LNCaP clone FGC (cell line): Measurements from ENCODE around the gene SLC6A18.

Source experiments
- DNase-seq: peaks from one replicate; pipeline ENCODE4 v3.0.0-alpha.2; 2011; ENCODE audit warnings: low read depth
- H3K4me3 ChIP-seq: 2 replicates; pipeline ENCODE4 v1.5.1; 2011; ENCODE audit warnings: mild to moderate bottlenecking, low read depth, low read length, control low read depth
- TF ChIP-seq, protein P1 (sequence below): IDR thresholded peaks from 2 replicates; pipeline ENCODE4 v1.5.1; 2012; ENCODE audit warnings: mild to moderate bottlenecking; ENCODE audit not compliant: control insufficient read depth, insufficient read depth; ENCODE audit errors: extremely low read depth

The SLC6A18 gene

DNA sequence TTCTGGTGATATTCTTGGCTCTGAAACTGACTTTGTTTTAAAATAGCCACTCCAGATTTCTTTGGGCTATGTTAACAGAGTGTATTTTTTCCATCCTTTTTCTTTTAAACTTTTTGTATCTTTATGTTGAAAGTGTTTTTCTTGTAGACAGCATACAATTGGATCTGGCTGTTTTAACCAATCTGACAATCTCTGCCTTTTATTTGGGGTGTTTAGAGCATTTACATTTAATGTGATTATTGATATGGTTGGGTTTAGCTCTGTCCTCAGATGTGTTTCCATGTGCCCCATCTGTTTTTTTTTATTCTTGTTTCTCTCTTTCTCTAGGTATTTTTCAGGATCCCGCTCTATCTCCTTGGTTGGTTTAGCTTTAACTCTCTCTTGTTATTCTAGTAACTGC, 10.7 kb downstream of the SLC6A18 start:
- TF ChIP-seq, protein P1, sequence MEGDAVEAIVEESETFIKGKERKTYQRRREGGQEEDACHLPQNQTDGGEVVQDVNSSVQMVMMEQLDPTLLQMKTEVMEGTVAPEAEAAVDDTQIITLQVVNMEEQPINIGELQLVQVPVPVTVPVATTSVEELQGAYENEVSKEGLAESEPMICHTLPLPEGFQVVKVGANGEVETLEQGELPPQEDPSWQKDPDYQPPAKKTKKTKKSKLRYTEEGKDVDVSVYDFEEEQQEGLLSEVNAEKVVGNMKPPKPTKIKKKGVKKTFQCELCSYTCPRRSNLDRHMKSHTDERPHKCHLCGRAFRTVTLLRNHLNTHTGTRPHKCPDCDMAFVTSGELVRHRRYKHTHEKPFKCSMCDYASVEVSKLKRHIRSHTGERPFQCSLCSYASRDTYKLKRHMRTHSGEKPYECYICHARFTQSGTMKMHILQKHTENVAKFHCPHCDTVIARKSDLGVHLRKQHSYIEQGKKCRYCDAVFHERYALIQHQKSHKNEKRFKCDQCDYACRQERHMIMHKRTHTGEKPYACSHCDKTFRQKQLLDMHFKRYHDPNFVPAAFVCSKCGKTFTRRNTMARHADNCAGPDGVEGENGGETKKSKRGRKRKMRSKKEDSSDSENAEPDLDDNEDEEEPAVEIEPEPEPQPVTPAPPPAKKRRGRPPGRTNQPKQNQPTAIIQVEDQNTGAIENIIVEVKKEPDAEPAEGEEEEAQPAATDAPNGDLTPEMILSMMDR = no peak
- H3K4me3 ChIP-seq = no peak overlapping the region
- DNase-seq = no peak

DNA sequence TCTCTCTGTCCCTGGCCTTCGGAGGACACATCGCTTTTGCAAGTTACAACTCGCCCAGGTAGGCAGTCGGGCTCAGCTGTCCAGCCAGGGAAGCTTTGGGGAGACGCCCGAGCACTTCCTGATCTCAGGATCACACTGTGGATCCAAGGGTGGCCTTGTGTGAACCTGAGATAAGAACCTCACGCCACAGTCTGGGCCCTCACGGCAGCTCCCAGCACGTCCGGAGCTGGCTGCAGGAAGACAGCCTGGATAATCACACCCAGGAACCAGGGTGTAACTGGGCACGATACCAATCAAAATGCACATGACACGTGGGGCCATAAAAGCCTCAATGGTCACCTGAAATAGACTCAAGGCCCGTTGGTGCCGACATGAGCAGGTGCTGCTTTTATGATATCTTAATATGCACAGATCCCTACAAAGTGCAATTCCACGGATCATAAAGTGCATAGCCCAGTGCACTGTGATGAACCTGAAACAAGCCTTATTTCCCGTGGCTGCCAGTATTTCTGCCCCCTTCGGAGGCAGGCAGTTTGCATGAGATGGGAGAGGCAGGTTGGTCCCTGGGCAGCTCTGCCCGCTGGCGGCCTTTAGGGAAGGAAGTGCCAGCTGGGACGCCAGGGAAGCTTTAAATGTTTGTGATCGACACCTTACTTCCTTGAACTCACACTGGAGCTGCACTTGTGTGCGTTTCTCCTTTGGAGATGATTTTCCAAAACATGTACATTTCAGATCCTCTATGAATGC, 14.5 kb downstream of the SLC6A18 start:
- no peak overlapping the region for H3K4me3 ChIP-seq
- TF ChIP-seq, protein P1 = no peak
- peak; percentile 39 for DNase-seq

DNA sequence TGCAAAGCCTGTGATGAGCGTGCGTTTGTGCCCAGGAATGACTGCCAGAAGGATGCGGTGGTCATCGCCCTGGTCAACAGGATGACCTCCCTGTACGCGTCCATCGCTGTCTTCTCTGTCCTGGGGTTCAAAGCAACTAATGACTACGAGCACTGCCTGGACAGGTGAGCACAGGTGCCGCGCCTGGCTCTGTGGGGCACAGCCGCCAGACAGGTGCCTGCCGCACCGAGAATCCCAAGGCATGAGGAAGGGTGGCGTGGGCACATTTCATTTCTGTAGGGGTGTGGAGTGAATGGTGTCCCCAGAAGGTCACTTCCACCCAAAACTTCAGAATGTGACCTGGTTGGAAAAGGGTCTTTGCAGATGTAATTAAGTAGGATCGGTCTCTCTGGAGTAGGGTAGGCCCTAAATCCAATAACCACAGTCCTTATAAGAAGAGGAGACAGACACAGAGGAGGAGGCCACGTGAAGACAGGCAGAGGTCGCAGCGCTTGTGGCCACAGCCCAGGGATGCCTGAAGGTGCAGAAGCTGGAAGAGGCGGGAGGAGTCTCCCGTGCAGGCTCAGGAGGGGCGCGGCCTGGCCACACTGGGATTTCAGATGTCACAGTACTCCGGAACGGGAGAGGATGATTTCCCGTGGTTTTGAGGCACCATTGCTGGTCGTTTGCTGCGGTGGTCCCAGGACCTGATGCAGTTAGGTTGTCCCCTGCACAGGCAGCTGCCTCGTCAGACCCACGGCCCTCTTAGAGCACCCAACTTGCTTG, 15.5 kb downstream of the SLC6A18 start:
- TF ChIP-seq, protein P1 = no peak
- no peak for DNase-seq
- H3K4me3 ChIP-seq = no peak overlapping the region

DNA sequence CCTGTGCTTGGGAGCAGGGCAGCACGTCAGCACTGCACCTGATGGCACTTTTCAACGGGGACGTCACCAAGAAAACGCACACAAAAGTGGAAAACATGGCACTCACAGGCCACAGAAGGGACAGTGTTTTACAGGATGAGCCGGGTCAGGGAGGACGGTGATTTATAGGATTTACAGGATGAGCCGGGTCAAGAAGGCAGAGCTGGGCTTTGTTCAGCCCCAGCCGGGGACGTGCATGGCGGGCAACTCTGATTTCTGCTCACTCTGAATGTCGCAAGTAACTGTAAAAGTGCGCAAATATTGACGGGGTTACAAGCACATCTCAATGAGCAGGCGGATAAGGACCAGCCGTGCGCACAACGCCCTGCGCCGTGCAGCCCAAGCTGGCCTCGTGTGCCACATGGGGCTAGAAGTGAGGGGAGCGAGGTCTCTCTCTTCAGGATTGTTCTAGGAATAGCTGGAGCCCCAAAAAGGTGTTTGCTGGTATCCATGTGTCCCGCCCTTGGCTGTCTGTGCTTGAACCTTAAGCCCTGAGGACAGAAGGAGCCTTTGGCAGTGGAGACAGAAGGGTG, 16.4 kb downstream of the SLC6A18 start:
- TF ChIP-seq, protein P1 = no peak
- no peak for DNase-seq
- H3K4me3 ChIP-seq = no peak overlapping the region

DNA sequence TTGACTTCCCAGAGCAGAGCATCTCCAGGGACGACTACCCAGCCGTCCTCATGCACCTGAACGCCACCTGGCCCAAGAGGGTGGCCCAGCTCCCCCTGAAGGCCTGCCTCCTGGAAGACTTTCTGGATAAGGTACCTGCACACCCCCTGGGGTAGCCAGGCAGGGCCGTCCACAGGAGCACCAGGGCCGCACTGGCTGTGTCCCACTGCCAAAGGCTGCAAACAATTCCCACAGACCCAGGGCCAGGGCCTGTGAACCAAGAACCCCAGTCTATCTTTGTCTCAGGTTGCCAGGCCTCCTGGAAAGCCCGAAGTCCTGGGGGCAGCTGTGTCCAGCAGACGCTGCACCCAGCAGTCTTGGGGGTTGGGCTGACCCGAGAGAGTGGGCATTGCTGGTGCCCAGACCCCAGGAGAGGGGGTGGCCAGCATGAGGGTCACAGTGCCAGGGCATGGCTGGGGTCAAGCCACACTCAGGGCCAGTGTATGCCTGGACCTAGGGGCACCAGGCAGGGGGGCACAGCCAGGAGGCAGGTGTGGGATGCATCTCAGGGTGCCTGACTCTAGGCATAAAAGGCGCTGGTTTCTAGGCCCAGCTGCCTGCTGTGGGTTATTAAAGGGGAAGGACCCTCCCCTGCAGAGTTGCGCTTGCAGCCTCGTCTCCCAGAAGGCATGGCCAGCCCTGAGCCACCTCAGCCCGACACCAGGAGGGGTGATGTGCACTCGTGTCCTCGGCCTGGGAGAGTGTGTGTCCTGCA, 17.7 kb downstream of the SLC6A18 start:
- no peak overlapping the region for H3K4me3 ChIP-seq
- TF ChIP-seq, protein P1 = no peak
- DNase-seq = no peak

DNA sequence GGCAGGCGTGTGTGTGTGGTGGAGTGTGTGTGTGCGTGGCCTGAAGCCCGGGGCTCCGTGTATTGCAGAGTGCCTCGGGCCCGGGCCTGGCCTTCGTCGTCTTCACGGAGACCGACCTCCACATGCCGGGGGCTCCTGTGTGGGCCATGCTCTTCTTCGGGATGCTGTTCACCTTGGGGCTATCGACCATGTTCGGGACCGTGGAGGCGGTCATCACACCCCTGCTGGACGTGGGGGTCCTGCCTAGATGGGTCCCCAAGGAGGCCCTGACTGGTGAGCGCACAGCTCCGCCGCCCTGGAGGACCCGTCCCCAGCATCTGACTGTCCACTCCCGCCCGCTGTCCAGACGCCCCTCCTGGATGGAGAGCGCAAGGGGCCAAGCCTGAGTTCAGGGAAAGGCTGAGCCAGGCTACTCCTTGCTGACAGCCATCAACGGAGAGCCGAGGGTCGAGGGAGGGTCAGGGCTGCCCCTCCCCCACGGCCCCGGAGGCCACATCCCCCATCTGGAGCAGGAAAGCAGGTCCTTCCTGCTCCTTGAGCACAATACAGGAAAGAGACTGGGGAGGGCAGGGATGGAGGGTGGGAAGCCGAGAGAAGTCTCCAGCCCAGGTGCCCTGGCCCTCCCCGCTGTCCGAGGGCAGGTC, 18.4 kb downstream of the SLC6A18 start:
- TF ChIP-seq, protein P1 = no peak
- H3K4me3 ChIP-seq = no peak overlapping the region
- no peak for DNase-seq
